ENCODE results near the gene USP14.

USP14 gene

GRCh38 chr18:227902-228301, 69.5 kb downstream of the USP14 start:
- no peak overlapping the region for H3K4me3 ChIP-seq (ENCODE audit: low read depth, low read length)
- TF ChIP-seq, protein P1, sequence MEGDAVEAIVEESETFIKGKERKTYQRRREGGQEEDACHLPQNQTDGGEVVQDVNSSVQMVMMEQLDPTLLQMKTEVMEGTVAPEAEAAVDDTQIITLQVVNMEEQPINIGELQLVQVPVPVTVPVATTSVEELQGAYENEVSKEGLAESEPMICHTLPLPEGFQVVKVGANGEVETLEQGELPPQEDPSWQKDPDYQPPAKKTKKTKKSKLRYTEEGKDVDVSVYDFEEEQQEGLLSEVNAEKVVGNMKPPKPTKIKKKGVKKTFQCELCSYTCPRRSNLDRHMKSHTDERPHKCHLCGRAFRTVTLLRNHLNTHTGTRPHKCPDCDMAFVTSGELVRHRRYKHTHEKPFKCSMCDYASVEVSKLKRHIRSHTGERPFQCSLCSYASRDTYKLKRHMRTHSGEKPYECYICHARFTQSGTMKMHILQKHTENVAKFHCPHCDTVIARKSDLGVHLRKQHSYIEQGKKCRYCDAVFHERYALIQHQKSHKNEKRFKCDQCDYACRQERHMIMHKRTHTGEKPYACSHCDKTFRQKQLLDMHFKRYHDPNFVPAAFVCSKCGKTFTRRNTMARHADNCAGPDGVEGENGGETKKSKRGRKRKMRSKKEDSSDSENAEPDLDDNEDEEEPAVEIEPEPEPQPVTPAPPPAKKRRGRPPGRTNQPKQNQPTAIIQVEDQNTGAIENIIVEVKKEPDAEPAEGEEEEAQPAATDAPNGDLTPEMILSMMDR (IDR thresholded peaks at IDR 0.05; ENCODE audit: low read depth, low read length, missing control alignments), result no peak
- no peak for DNase-seq (ENCODE audit: low read depth)

GRCh38 chr18:228586-228985, 70.2 kb downstream of the USP14 start:
- TF ChIP-seq, protein P1 (IDR thresholded peaks at IDR 0.05; ENCODE audit: low read depth, low read length, missing control alignments), result no peak
- DNase-seq (ENCODE audit: low read depth), result no peak
- H3K4me3 ChIP-seq (ENCODE audit: low read depth, low read length), result no peak overlapping the region

- H3K4me3 ChIP-seq (ENCODE audit: low read depth, low read length), result no peak overlapping the region
- TF ChIP-seq, protein P1 (IDR thresholded peaks at IDR 0.05; ENCODE audit: low read depth, low read length, missing control alignments), result no peak
- no peak for DNase-seq (ENCODE audit: low read depth)
Observed at GRCh38 chr18:231563-231962, 73.2 kb downstream of the USP14 start.

DNA sequence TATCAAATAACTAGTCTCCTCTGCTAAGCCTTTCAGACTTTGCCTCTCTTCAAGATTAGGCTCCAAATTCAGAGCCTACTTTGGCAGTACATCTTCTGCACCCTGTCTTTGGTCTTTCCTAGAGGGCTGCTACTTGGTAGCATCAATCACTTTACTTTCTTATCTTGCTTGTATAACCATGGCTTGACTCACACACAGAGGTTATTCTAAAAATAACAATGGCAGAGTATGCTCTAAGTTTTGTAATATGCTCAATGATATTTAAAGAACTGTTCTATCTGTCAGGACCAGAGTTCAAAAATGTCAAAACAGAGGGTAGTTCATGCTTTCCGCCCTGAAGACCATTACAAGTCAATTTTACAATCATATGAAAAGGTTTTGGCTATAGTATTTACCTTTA, 81.8 kb downstream of the USP14 start:
- H3K4me3 ChIP-seq (ENCODE audit: low read depth, low read length), result no peak overlapping the region
- TF ChIP-seq, protein P1 (IDR thresholded peaks at IDR 0.05; ENCODE audit: low read depth, low read length, missing control alignments), result no peak
- DNase-seq (ENCODE audit: low read depth), result no peak

- H3K4me3 ChIP-seq (ENCODE audit: low read depth, low read length), result no peak overlapping the region
- TF ChIP-seq, protein P1 (IDR thresholded peaks at IDR 0.05; ENCODE audit: low read depth, low read length, missing control alignments), result no peak
- no peak for DNase-seq (ENCODE audit: low read depth)
Observed at GRCh38 chr18:245282-245847, 87.0 kb downstream of the USP14 start.

DNA sequence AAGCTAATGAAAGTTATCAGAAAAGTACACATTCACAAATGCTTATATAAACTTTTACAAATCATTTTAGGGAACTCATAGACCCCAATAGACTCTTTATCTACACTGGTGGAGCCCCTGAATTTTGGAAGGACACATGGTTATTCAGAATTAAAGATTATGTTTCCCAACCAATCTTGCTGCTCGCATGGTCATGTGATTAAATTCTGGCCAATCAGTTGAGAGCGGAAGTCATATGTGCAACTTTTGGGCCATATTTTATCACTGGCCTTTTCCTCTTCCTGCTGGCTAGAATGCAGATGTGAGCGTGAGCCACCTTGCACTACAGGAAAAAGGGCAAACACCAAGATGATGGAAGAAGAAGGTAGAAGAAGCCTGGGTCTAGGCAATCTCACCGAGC, 89.7 kb downstream of the USP14 start:
- DNase-seq (ENCODE audit: low read depth), result no peak
- H3K4me3 ChIP-seq (ENCODE audit: low read depth, low read length), result no peak overlapping the region
- TF ChIP-seq, protein P1 (IDR thresholded peaks at IDR 0.05; ENCODE audit: low read depth, low read length, missing control alignments), result no peak

DNA sequence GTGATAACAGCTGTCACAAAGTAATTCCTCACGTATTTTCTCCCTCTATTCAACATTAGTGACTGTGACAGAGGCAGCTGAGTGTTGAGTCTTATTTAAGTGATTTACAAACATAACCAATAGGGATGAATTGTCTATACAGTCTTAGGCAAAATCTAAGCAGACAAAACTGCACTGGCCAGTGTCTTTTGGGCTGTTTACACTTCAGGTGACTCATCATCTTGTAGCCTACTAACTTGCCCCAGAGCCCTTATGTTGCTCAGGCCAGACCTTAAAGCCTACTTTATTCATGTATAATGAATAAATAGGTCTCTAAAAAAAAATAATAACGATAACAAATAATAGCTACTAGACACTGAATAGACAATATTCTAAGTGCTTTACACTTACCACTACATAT, 92.3 kb downstream of the USP14 start:
- H3K4me3 ChIP-seq (ENCODE audit: low read depth, low read length), result no peak overlapping the region
- no peak for DNase-seq (ENCODE audit: low read depth)
- TF ChIP-seq, protein P1 (IDR thresholded peaks at IDR 0.05; ENCODE audit: low read depth, low read length, missing control alignments), result no peak
